Activated T-cell treated with anti-CD3 and anti-CD28 coated beads, Interleukin-2, amount 50 U/mL, for 4 hours (primary cell): ENCODE measurements around the gene GSC. TPM values are rescaled to one million over a fixed set of nuclear protein-coding genes. Genes with fewer than 3 reads are reported as not detected.

Experiments used
- ATAC-seq, 2 donors: fragments of 200-7000 bp; cut with Tn5 transposase; one replicate each; pipeline ENCODE4 v1.10.0; 2021
- DNase-seq: peaks from one replicate; pipeline ENCODE4 v3.0.0-alpha.2; 2020
- H3K27me3 Mint-ChIP-seq: one replicate; pipeline ENCODE4 v1.8.0; 2021; ENCODE audit warnings: low read depth, mixed read lengths
- H3K36me3 Mint-ChIP-seq: one replicate; pipeline ENCODE4 v1.8.0; 2022; ENCODE audit warnings: mixed read lengths; ENCODE audit not compliant: insufficient read depth
- H3K4me1 Mint-ChIP-seq: one replicate; pipeline ENCODE4 v1.8.0; 2021; ENCODE audit warnings: low read depth, mixed read lengths
- H3K4me3 Mint-ChIP-seq: one replicate; pipeline ENCODE4 v1.8.0; 2021; ENCODE audit warnings: mild to moderate bottlenecking, moderate library complexity, mixed read lengths
- H3K9me3 Mint-ChIP-seq: one replicate; pipeline ENCODE4 v1.8.0; 2021; ENCODE audit warnings: mixed read lengths
- total RNA-seq, 3 donors: library from RNA; stranded (reverse); gene quantifications; one replicate each; pipeline ENCODE4 v1.2.1, GENCODE V29; 2021

The GSC gene
- total RNA-seq, 3 donors from 2014 or later, result not detected

- Mint-ChIP-seq H3K4me3 (no peak overlapping the region), H3K27me3 (peaks cover 82% of the 10 kb centered on the region), H3K4me1 (peaks cover 5% of the 10 kb centered on the region), H3K36me3 (no peaks in the 10 kb centered on the region), H3K9me3 (no peaks in the 10 kb centered on the region)
- ATAC-seq (no peak), DNase-seq (no peak)
Measured at GRCh38 chr14:94775871-94776210, 5.9 kb upstream of the GSC start.

GRCh38 chr14:94775091-94775870 is 5.4 kb upstream of the GSC start:
- H3K9me3 Mint-ChIP-seq, result no peaks in the 10 kb centered on the region
- no peak for DNase-seq
- peaks cover 9% of the 10 kb centered on the region for H3K4me1 Mint-ChIP-seq
- no peak overlapping the region for H3K4me3 Mint-ChIP-seq
- no peak for ATAC-seq
- H3K36me3 Mint-ChIP-seq, result no peaks in the 10 kb centered on the region
- H3K27me3 Mint-ChIP-seq, result peaks cover 88% of the 10 kb centered on the region

DNA sequence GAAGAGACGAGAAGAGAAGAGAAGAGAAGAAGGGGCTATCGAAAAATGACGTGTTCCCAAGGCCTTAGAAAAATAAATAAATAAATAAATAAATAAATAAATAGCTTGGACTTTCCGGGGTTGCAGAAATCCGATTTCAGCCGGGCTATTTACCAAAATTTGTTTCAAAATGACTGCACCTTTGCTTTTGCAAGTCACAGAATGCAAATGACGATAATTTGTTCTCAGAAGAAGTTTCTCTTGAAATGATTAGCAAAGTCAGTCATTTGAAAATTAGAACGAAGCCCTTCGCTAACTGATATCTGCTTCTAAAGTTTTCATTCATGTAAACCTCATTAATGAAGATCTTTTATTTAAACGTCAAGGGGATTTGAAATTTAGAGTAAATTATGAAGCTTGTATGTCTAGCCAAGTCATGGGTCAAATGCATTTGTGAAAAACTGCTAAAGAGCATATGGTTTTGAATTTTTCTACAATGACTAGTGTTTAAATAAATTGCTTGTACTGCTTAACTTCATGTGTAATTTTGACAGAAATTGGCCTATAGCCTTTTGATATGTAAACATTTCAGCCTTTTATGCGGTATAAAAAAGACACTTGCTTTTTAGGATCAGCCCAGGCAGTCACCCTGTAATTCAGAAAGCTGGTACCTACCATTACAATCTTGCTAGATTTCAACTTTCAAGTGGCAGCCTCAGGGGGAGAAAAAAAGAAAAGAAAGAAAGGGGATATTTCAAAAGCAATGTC is 4.6 kb upstream of the GSC start:
- Mint-ChIP-seq H3K4me3 (no peak overlapping the region), H3K27me3 (peaks cover 82% of the 10 kb centered on the region), H3K9me3 (no peaks in the 10 kb centered on the region), H3K36me3 (no peaks in the 10 kb centered on the region), H3K4me1 (peaks cover 9% of the 10 kb centered on the region)
- DNase-seq (no peak), ATAC-seq (no peak)

DNA sequence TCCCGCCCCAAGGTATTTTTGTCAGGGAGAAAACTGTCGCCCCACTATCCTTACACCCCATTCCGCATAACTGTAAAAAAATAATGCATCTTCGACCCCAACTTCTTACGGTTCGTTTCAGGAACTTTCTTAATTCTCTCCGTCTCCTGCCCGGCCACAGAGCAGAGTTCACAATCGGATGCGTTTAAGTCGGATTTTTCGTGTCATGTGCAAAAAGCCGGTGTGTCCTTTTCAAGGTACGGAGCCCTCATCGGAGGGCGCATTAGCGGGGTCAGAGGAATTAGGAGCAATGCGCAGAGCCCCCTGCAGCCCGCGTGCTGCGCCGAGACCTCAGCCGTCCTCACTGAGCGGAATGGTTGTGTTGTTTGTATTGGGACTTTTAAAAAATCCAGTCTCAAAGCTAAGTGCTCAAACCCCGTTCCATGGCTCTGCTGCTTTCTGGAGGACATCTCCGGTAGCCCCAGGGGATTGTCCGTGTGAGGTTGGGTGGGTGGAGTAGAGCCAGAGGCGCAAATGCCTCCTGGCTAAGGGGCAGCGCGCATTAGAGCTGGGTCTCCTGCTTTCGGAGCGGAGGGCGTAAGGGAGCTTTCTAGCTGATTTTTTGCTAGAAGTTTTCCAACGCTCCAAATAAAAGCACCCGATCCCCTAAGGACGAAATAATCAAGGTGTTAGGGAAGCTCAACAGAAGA is 3.9 kb upstream of the GSC start:
- Mint-ChIP-seq H3K9me3 (no peaks in the 10 kb centered on the region), H3K27me3 (peaks cover 81% of the 10 kb centered on the region), H3K4me3 (no peak overlapping the region), H3K36me3 (no peaks in the 10 kb centered on the region), H3K4me1 (peaks cover 12% of the 10 kb centered on the region)
- no peak for ATAC-seq
- no peak for DNase-seq

- Mint-ChIP-seq H3K36me3 (no peaks in the 10 kb centered on the region), H3K27me3 (peaks cover 85% of the 10 kb centered on the region), H3K4me1 (peaks cover 16% of the 10 kb centered on the region), H3K9me3 (no peaks in the 10 kb centered on the region), H3K4me3 (no peak overlapping the region)
- DNase-seq (no peak), ATAC-seq (no peak)
Measured at GRCh38 chr14:94773061-94773648, 3.2 kb upstream of the GSC start.

- Mint-ChIP-seq H3K4me3 (no peak overlapping the region), H3K36me3 (no peaks in the 10 kb centered on the region), H3K27me3 (peaks cover 86% of the 10 kb centered on the region), H3K9me3 (no peaks in the 10 kb centered on the region), H3K4me1 (peaks cover 17% of the 10 kb centered on the region)
- DNase-seq (no peak), ATAC-seq (no peak)
Measured at GRCh38 chr14:94772548-94772947, 2.6 kb upstream of the GSC start.

- Mint-ChIP-seq H3K4me3 (no peak overlapping the region), H3K4me1 (peaks cover 17% of the 10 kb centered on the region), H3K27me3 (peaks cover 86% of the 10 kb centered on the region), H3K36me3 (no peaks in the 10 kb centered on the region), H3K9me3 (no peaks in the 10 kb centered on the region)
- DNase-seq (no peak), ATAC-seq (no peak)
Measured at GRCh38 chr14:94771906-94772490, 2.1 kb upstream of the GSC start.

GRCh38 chr14:94771158-94771905 is 1.4 kb upstream of the GSC start:
- ATAC-seq (no peak), DNase-seq (no peak)
- Mint-ChIP-seq H3K36me3 (no peaks in the 10 kb centered on the region), H3K9me3 (no peaks in the 10 kb centered on the region), H3K27me3 (peaks cover 83% of the 10 kb centered on the region), H3K4me1 (peaks cover 17% of the 10 kb centered on the region), H3K4me3 (no peak overlapping the region)

DNA sequence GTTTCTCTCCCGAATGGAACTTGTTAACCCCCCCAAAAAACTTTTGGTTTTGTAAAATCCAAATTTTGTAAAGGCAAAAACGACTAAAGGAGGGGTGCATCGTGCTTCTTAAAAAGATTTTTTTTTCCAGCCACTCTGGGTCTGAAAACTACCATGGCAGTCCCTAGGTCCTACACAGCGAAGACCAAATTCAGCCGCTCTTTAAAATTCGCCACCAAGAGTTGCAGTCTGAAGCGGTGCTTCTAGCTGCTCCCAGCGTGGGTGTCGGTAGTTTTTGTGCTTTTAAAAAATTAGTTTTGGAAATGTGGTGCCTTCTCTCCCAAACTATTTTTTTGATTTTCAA is 873 bp upstream of the GSC start:
- H3K4me1 Mint-ChIP-seq, result peaks cover 16% of the 10 kb centered on the region
- no peak for DNase-seq
- H3K27me3 Mint-ChIP-seq, result peaks cover 80% of the 10 kb centered on the region
- peak overlapping the region; percentile 48 for H3K4me3 Mint-ChIP-seq
- H3K9me3 Mint-ChIP-seq, result no peaks in the 10 kb centered on the region
- H3K36me3 Mint-ChIP-seq, result no peaks in the 10 kb centered on the region
- no peak for ATAC-seq

DNA sequence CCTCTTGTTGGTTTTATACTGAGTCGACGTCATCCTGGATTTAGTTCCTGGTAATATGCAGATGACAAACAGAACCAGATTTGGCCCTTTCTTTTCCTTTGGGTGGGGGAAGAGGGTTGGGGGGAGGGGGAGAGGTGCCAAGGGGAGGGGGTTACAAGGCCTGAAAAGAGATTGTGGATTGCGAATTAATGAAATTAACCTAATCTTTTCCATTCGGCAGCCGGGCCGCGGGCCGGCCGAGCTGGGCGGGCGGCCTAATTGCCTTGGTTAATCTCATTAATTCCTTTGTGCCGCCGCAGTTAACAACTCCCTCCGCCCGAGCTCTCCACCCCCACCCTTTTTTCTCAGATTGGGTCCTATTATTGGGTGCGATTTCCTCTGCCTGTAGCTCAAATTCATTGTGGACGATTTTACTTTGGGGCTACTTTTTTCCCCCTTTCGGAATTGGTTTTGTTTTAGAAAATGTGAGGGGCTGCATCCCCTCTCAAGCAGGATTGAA is 387 bp upstream of the GSC start:
- Mint-ChIP-seq H3K9me3 (no peaks in the 10 kb centered on the region), H3K27me3 (peaks cover 80% of the 10 kb centered on the region), H3K36me3 (no peaks in the 10 kb centered on the region), H3K4me3 (peak overlapping the region; percentile 48), H3K4me1 (peaks cover 13% of the 10 kb centered on the region)
- DNase-seq (no peak), ATAC-seq (no peak)

DNA sequence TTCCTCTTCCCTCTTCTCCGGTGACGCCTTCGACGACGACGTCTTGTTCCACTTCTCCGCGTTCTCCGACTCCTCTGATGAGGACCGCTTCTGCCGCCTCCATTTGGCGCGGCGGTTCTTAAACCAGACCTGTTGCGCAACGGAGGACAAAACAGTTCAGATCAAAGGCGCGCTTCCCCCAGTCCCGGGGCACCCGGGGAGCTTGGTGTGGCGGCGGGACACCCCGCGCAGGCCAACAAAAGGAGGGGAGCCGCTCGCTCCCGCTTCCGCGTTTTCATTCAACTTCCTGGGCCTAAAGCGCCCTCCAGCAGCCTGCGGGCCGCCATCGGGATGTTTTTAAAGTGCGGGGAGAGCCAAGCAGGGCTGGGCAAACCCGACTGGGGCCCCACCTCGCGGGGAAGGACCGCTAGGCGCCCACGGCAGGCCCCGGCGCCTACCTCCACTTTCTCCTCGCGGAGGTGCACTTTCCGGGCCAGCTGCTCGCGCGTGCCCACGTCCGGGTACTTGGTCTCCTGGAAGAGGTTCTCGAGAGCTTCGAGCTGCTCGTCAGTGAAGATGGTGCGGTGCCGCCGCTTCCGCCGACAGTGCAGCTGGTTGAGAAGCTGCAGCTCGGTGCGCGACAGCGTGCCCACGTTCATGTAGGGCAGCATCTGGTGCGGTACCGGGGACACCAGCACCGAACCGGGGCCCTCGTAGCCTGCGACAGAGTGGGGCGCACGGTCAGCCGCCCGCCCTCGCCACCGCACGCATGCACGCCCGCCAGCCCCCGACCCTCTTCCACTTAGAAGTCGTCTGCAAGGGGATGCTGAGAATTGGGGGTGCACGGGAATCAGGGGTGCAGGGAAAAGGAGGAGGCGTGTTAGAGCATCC is 1.2 kb downstream of the GSC start:
- peaks cover 13% of the 10 kb centered on the region for H3K4me1 Mint-ChIP-seq
- DNase-seq (no peak), ATAC-seq (peak; percentile 19 to 24)
- peak overlapping the region; percentile 68 for H3K4me3 Mint-ChIP-seq
- H3K27me3 Mint-ChIP-seq, result peaks cover 80% of the 10 kb centered on the region
- no peaks in the 10 kb centered on the region for H3K36me3 Mint-ChIP-seq
- no peaks in the 10 kb centered on the region for H3K9me3 Mint-ChIP-seq

- Mint-ChIP-seq H3K4me3 (peak overlapping the region; percentile 68), H3K36me3 (no peaks in the 10 kb centered on the region), H3K4me1 (peaks cover 13% of the 10 kb centered on the region), H3K27me3 (peaks cover 80% of the 10 kb centered on the region), H3K9me3 (no peaks in the 10 kb centered on the region)
- ATAC-seq (no peak), DNase-seq (no peak)
Measured at GRCh38 chr14:94768141-94768520, 1.8 kb downstream of the GSC start.

- DNase-seq, result no peak
- H3K4me3 Mint-ChIP-seq, result no peak overlapping the region
- peaks cover 74% of the 10 kb centered on the region for H3K27me3 Mint-ChIP-seq
Measured at GRCh38 chr14:94767321-94767878, 2.5 kb downstream of the GSC start.

More at GRCh38 chr14:94767321-94767878, 2.5 kb downstream of the GSC start:
- no peak for ATAC-seq
- no peaks in the 10 kb centered on the region for H3K9me3 Mint-ChIP-seq
- H3K36me3 Mint-ChIP-seq, result no peaks in the 10 kb centered on the region
- peaks cover 13% of the 10 kb centered on the region for H3K4me1 Mint-ChIP-seq
